ENCODE measurements around the gene MYT1.
"Not testable (repeated sequence)": the region's sequence is repeated elsewhere in the genome, so short reads cannot be mapped to it uniquely, and the experiment has no call there.

MYT1 gene

DNA sequence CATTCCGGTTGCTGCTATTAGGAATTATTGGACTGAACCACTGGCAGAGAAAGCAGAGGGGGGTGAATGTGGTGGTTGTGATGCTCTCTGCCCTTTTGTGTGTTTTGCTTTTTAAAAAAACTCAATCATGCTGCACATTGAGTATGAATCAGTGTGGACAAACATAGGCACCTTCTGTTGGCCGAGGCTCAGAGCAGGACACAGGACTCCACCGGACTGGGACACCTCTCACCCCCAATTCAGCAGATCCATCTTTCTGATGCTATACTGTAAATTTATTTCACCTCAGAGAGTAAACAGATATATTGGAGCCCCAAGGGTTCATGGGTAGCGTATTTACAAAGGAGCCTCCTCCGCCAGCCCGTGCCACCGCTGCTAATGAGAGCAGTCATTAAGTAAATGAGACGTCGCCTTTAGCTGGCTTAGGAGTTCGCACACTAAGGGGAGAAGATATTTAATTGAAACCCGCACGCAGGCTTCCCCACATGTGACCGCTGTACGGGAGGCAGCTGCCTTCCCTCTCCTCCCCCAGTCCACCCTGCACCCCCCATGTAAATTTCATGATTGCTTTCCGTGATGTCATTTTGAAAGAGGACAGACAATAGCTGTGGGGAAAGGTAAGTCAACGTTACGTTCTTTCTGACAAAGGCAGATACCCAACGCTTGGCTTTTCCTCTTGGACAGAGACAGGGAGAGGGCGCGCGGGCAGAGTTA lies at the start of gene MYT1:
Gene MYT1 (plus strand): TSS at position 330 of the 714 bp plus-strand sequence. CDS start 34,410 bp downstream, outside the sequence.
- DNase-seq (ENCODE audit: low spot score) = no peak

DNA sequence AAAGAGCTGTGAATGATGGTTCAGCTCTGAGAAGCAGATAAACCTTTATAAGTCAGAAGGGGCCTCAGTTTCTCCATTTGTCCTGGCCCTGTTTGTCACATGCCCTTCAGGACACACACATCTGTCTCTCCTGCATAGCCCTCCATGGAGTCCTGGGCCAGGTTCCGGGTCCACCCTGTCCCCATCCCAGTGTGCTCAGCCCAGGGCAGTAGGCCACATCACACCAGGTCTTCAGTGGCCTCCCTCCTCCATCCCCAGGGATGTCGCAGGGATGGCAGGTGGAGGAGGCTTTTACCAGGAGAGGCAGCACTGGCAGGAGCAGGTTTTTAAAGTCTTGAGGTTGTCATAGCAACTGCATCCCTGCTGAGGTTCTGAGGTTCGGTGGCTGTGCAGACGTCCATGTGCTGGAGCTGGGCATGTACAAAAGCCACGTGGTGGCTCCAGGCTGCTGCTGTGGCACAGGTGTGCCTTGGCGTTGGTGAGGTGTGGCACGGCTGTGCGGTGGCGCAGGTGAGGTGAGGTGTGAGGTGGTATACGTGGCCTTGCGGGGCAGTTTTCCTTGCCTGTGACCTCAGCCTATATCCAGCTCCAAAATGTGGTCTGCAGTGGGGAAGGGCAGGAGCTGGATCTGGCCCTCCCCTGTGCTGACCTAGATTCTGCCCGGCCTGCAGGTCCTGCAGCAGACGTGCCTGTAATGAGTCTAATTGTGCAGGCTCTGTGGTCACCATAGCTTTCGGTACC lies 48.9 kb upstream of the MYT1 start:
- no peak for DNase-seq (ENCODE audit: low spot score)

DNA sequence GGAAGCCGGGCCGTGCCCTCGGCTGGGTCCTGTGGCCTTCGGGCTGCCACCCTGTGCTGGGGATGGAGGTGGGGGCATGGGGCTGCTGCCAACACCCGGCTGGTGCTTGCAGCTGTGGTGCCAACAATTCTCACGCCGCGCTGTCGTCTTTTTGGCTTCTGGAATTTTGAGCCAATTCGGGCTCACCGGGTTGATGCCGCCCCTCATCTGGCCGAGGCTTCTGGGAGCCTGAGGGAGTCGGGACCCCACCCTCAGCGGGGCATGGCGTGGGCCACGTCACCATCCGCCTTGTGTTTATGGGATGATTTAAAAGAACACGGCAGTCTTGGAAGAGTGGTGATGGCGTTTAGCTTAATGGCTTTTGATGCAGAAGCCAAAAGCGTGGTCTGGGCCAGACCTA lies 48.2 kb upstream of the MYT1 start:
- DNase-seq (ENCODE audit: low spot score) = no peak

GRCh38 chr20:64116541-64117431 lies 47.5 kb upstream of the MYT1 start:
- no peak for DNase-seq (ENCODE audit: low spot score)

GRCh38 chr20:64117432-64117777 lies 46.8 kb upstream of the MYT1 start:
- DNase-seq (ENCODE audit: low spot score) = not testable (repeated sequence)

- no peak for DNase-seq (ENCODE audit: low spot score)
Observed at GRCh38 chr20:64119301-64119680, 45.0 kb upstream of the MYT1 start.

DNA sequence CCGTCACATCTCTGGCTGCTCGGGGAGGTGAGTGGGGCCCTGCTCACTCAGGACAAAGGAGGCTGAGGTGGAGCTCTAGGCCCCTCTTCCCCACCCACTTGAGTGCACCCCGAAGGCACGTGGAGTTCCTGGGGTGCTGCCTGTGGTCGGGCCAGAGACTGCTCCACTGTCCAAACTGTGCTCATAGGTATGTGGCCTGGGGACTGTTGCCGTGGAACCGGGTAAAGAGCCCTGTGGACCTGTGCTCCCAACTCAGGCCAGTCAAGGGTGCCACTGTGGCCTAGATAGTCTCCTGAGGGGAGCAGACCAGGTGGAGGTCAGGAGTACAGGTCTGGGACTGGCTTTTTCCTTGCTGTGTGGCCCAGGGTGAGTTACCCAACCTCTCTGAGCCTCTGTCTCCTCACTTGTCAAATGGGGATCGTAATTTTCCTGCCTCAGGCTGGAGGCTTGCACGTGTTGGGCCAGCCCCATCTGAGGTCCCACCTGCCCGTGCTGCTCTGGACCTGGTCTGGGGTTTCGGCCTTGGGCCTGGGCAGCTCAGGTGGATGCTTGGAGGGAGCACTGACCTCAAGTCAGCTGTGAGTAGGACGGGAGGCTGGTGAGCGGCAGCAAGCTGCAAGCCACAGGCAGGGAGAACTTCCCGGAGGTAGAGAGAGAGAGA lies 44.4 kb upstream of the MYT1 start:
- no peak for DNase-seq (ENCODE audit: low spot score)

DNA sequence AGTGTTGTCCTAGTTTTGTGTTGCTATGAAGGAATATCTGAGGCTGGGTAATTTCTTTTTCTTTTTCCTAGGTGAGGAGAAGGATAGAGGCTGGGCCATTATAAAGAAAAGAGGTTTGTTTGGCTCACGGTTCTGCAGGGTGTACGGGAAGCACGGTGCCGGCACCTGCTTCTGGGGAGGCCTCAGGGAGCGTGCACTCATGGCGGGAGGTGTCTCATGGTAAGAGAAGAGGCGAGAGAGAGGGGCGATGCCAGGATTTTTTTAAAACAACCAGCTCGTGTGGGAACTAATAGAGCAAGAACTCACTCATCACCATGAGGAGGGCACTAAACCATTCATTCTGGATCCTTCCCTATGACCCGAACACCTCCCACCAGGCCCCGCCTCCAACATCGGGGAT lies 42.7 kb upstream of the MYT1 start:
- DNase-seq (ENCODE audit: low spot score) = no peak

- not testable (repeated sequence) for DNase-seq (ENCODE audit: low spot score)
Observed at GRCh38 chr20:64122927-64123326, 41.3 kb upstream of the MYT1 start.

DNA sequence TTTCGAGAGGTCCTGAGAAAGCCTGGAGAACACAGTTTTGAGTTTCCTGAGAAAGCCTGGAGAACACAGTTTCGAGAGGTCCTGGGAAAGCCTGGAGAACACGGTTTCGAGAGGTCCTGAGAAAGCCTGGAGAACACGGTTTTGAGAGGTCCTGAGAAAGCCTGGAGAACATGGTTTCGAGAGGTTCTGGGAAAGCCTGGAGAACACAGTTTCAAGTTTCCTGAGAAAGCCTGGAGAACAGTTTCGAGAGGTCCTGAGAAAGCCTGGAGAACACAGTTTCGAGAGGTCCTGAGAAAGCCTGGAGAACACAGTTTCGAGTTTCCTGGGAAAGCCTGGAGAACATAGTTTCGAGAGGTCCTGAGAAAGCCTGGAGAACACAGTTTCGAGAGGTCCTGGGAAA lies 40.7 kb upstream of the MYT1 start:
- not testable (repeated sequence) for DNase-seq (ENCODE audit: low spot score)

DNA sequence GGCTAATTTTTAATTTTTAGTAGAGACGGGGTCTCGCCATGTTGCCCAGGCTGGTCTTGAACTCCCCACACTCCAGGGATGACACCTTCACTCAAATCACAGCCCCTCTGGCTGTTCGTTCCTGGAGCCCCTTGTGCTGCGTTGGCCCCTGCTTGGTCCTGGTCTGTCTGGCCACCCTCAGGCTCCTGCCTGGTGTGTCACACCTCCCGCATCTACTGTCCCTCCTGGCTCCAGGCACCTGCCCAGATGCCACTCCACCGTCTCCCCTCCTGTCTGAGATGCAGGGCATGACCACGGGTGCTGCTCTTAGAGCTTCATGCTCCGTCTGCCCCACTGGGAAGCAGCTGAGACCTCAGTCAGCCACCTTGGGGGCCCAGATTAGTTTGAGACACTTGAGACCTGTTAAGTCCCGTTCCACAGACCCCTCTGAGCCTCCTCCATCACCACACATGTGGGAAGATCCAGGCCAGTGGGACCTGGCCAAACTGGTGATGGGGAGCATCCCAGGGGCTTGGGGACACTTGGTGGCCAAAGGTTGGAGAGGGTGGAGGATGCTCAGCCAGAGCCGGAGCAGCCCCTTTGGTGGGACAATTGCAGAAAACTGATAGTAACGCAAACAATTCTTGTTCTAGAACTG lies 35.0 kb upstream of the MYT1 start:
- no peak for DNase-seq (ENCODE audit: low spot score)

DNA sequence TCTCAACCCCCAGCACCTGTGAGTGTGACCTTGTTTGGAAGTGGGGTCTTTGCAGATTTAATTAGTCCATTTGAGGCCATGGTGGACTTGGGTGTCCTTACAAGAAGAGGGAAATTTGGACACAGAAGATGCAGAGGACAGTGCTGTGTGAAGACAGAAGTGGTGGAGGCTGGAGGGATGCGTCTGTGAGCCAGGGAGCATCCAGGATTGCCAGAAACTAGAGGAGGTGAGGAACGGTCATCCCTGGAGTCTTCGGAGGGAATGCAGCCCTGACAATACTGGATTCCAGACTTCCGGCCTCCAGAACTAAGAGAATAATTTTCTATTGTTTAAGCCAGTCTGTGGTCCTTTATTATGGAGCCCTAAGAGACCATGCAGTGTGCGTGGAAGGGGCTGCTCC lies 34.0 kb upstream of the MYT1 start:
- DNase-seq (ENCODE audit: low spot score) = no peak

GRCh38 chr20:64130876-64131275 lies 33.4 kb upstream of the MYT1 start:
- DNase-seq (ENCODE audit: low spot score) = no peak

- DNase-seq (ENCODE audit: low spot score) = no peak
Observed at GRCh38 chr20:64131406-64131805, 32.8 kb upstream of the MYT1 start.

DNA sequence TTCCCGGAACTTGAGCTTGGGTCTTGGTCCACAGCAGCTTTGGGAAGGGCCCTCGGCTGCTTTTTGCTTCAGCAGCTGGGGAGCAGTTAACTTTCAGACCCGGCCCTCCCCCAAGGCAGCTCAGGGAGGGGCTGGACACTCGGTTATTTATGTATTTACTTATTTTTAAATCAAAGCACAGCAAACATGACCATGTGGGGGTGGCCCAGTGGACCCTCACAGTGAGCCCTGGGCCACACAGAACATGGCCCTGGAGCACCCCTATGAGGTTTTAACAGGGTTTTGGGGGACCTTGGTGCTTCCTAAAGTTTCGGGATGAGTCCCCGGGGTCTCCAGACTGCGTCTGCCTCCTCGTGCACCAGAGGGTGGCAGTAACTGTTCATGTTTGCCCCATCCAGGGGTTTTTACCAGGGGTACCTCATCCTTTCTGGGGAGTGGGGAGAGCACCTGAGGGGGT lies 30.3 kb upstream of the MYT1 start:
- DNase-seq (ENCODE audit: low spot score) = no peak

DNA sequence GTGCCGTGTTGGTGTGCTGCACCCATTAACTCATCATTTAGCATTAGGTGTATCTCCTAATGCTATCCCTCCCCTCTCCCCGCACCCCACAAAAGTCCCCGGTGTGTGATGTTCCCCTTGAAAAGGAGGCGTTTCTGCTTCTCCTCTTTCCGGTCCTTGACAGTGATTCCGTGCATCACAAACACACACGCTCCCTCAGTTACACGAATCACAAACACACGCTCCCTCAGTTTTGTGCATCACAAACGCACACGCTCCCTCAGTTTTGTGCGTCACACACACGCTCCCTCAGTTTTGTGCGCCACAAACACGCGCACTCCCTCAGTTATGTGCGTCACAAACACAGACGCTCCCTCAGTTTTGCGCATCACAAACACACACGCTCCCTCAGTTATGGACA lies 29.5 kb upstream of the MYT1 start:
- DNase-seq (ENCODE audit: low spot score) = not testable (repeated sequence)

DNA sequence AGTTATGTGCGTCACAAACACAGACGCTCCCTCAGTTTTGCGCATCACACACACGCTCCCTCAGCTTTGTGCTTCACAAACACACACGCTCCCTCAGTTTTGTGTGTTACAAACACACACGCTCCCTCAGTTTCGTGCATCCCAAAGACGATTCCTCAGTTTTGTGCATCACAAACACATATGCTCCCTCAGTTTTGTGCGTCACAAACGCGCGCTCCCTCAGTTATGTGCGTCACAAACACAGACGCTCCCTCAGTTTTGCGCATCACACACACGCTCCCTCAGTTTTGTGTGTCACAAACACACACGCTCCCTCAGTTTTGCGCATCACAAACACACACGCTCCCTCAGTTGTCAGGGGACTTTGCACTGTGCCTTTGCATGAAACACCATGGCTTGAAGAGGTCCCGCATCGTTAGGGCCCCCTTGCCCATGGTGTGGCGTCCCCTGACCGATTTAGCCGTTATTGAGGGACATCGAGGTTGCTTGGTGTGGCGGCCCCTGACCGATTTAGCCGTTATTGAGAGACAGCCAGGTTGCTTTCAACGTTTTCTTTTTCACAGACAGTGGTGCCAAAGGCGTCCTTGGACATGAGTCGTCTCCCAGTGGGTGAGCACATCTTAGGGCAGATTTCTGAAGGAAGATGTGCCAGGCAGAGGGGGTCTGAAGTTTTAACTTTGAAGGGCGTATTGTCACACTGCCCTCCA lies 28.1 kb upstream of the MYT1 start:
- no peak for DNase-seq (ENCODE audit: low spot score)

- DNase-seq (ENCODE audit: low spot score) = no peak
Observed at GRCh38 chr20:64137598-64138031, 26.6 kb upstream of the MYT1 start.

DNA sequence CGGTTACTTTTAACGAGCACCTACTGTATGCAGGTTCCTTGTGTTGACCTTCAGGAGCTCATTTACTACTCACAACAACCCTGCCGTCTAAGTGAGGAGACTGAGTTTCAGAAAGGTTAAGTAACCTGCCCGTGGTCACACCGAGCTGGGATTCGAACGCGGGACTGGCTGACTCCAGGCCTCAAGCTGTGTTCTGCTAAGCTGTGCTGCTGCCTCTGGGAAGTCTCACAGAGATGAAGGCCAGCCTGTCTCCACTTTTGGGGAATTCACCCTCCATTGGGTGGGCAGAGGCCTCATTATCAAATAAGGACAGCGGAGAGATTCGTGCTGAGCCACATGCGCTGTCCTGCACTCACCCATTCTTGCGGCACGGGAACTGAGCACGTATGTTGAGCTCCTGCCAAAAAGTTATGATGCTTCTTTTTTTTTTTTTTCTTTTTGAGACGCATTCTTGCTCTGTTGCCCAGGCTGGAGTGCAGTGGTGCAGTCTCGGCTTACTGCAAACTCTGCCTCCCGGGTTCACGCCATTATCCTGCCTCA lies 25.9 kb upstream of the MYT1 start:
- DNase-seq (ENCODE audit: low spot score) = no peak

DNA sequence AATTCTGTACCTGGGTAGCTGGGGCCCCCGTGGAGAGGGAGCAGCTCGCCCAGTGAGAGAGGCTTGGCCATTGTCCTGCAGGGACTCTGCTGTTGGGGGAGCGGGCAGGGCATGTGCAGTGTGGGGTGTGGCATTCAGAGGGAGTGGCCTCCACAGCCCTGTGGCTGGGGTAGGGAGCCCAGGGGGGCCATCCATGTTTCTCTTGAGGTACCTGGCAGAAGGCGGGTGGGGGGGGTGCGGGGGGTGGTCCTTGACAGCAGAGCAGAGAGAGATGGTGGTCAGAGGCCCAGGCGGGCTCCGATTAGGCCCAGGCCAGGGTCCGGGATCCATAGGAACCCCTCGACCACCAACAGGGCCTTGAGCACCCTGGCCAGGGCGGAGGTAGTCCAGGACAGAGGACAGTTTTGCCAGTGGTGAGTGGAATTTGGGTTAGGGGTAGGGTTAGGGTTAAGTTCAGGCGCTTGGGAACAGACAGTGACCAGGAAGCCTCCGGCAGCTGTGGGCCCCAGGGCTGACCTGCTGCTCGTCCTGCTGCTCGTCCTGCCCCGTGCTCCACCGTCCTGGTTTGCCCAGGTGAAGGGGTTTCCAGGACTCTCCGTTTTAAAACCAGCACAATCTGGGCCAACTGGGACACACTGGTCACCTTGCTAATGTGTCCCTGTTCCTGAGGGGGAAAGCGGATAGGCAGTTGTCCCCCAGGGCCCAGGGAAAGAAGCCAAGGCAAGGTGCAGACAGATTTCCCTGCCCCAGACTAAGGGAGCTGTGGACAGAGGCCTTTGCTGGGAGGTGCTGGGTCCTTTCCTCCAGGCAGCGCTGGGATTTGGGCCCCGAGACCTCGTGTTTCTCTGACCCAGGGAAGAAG lies 24.8 kb upstream of the MYT1 start:
- DNase-seq (ENCODE audit: low spot score) = no peak
